SH-SY5Y (cell line): ENCODE results near the gene CDK6.

ENCODE experiments used
- GATA2 ChIP-seq: IDR thresholded peaks from 2 replicates; pipeline ENCODE4 v1.6.1; 2011; ENCODE audit warnings: mild to moderate bottlenecking, low read depth, low read length
- GATA3 ChIP-seq: IDR thresholded peaks from 2 replicates; pipeline ENCODE4 v1.6.1; 2011; ENCODE audit warnings: low read depth, mild to moderate bottlenecking, low read length, moderate library complexity

DNA sequence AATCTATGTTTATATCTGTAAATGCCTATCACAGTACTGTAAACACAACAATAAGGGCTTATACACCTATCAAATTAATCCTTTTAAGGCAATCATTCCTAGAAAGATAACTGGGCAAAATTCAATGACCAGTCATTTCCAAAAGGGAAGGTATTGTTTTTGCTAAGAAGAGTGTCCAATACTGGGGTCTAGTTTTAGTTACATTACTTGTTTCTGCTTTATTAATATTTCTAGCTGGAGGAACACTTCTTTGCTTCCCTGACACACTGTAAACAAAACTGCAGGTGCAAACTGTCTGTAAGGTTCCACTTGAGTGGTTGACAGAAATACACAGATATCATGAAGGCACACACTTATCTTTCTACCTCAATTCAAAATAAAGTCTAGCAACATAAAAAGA, 162.0 kb downstream of the CDK6 start:
- TF ChIP-seq GATA3 (no peak), GATA2 (no peak)
